Measurements from ENCODE around the gene LBH. TPM values are rescaled to one million over a fixed set of nuclear protein-coding genes. Genes with fewer than 3 reads are reported as not detected.

LBH gene
- total RNA-seq, 1 experiment from 2014 or later, result 1.2 TPM

DNA sequence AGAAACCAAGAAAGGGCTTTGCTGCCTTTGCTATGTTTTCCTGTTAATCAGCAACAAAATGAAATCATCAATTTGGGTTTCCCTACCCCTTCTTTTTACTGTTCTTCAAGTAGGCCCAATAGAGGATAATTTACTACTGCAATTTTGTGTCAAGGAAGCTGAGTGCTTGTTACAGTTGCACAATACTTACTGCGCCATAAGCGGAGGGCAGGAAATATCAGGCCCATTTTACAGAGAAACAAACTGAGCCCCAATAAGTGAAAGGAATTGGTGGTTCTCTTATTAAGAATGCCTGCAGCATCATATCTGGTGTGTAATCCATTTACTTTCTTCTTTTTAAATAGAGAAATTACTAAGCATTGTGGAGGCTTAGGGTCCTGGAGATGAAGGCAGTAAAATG, 9.3 kb upstream of the LBH start (continued):
- TF ChIP-seq YY1 (IDR thresholded peaks at IDR 0.05; ENCODE audit: extremely low read depth, insufficient replicate concordance, low read depth, low read length), result no peak

DNA sequence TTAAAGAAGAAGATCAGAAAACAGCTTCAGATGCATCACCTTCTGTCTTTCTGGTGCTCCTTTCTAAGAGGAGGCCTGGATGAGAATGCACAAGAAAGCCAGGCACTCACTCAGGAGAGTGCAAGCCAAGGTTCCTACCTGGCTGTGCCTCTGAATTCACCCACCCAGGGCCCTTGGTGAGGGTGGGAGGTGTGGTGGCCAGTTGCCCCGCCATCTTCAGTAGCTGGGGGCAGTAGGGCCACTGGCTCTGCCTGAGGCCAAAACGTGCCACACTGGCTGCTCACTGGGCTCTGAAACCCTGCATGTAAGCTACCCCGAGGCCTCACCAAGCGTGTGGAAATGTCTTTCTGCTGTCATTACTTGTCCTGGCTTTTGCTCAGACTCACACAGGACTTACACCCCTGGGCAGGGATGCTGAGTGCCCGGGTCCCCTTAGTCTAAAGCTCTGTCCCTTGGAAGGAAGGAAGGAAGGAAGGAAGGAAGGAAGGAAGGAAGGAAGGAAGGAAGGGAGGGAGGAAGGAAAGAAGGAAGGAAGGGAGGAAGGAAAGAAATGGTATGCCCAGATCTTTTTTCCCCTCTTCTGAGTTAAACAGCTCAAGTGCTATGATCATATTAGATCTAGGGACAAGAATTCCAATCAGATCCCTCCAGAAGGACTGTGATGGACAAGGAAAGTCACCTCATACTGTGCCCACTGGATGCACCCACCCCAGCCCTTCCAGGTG, 8.5 kb upstream of the LBH start:
- Histone ChIP-seq H3K4me3 (replicated peaks in 1 of 2; ENCODE audit: low read depth in 1 of 2, low read length in 2 of 2) (no peak overlapping the region), H3K4me2 (ENCODE audit: low read length) (no peak overlapping the region), H3K27me3 (ENCODE audit: insufficient read depth, low read length) (peaks cover 7% of the 10 kb centered on the region; the same call in 1 of the 2 replicates), H3K27ac (ENCODE audit: low read depth, low read length) (no peak overlapping the region), H2AFZ (ENCODE audit: low read depth, low read length, poor library complexity, severe bottlenecking) (no peak overlapping the region), H3K9ac (ENCODE audit: low read length) (no peak overlapping the region), H3K4me1 (ENCODE audit: control insufficient read depth in 1 of 2, insufficient read depth in 2 of 2, low read length in 2 of 2) (peaks cover 15 to 22% of the 10 kb centered on the region in 2 experiments), H3K79me2 (ENCODE audit: insufficient read depth, low read length) (no peaks in the 10 kb centered on the region), H3K9me3 (ENCODE audit: control insufficient read depth in 1 of 2, insufficient read depth in 1 of 2, low read depth in 1 of 2, low read length in 2 of 2) (no peaks in the 10 kb centered on the region), H3K9me2 (ENCODE audit: insufficient read depth) (no peaks in the 10 kb centered on the region), H3K36me3 (ENCODE audit: control insufficient read depth in 1 of 2, insufficient read depth in 2 of 2, low read length in 2 of 2) (no peaks in the 10 kb centered on the region), H4K20me1 (ENCODE audit: insufficient read depth) (no peaks in the 10 kb centered on the region)
- POLR2A ChIA-PET, result no interaction called here
- DNase-seq (ENCODE audit: low read depth, low spot score) (no peak), ATAC-seq (no peak)
- TF ChIP-seq, protein P1, sequence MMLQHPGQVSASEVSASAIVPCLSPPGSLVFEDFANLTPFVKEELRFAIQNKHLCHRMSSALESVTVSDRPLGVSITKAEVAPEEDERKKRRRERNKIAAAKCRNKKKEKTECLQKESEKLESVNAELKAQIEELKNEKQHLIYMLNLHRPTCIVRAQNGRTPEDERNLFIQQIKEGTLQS (IDR thresholded peaks at IDR 0.05), result no peak
- TF ChIP-seq RAD21 (IDR thresholded peaks at IDR 0.05; ENCODE audit: low read depth) (no peak), SIN3A (IDR thresholded peaks at IDR 0.05; ENCODE audit: low read depth) (no peak), FOSL1 (IDR thresholded peaks at IDR 0.05; ENCODE audit: low read depth) (no peak), CEBPB (IDR thresholded peaks at IDR 0.05; ENCODE audit: low read depth) (no peak), TCF7L2 (IDR thresholded peaks at IDR 0.05; ENCODE audit: borderline replicate concordance, extremely low read depth, insufficient read depth, insufficient read length) (no peak), ZFX (IDR thresholded peaks at IDR 0.05) (no peak)
- TF ChIP-seq, protein P2, sequence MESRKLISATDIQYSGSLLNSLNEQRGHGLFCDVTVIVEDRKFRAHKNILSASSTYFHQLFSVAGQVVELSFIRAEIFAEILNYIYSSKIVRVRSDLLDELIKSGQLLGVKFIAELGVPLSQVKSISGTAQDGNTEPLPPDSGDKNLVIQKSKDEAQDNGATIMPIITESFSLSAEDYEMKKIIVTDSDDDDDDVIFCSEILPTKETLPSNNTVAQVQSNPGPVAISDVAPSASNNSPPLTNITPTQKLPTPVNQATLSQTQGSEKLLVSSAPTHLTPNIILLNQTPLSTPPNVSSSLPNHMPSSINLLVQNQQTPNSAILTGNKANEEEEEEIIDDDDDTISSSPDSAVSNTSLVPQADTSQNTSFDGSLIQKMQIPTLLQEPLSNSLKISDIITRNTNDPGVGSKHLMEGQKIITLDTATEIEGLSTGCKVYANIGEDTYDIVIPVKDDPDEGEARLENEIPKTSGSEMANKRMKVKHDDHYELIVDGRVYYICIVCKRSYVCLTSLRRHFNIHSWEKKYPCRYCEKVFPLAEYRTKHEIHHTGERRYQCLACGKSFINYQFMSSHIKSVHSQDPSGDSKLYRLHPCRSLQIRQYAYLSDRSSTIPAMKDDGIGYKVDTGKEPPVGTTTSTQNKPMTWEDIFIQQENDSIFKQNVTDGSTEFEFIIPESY (IDR thresholded peaks at IDR 0.05; ENCODE audit: extremely low read depth, insufficient replicate concordance, low read length), result no peak
- TF ChIP-seq, protein P3, sequence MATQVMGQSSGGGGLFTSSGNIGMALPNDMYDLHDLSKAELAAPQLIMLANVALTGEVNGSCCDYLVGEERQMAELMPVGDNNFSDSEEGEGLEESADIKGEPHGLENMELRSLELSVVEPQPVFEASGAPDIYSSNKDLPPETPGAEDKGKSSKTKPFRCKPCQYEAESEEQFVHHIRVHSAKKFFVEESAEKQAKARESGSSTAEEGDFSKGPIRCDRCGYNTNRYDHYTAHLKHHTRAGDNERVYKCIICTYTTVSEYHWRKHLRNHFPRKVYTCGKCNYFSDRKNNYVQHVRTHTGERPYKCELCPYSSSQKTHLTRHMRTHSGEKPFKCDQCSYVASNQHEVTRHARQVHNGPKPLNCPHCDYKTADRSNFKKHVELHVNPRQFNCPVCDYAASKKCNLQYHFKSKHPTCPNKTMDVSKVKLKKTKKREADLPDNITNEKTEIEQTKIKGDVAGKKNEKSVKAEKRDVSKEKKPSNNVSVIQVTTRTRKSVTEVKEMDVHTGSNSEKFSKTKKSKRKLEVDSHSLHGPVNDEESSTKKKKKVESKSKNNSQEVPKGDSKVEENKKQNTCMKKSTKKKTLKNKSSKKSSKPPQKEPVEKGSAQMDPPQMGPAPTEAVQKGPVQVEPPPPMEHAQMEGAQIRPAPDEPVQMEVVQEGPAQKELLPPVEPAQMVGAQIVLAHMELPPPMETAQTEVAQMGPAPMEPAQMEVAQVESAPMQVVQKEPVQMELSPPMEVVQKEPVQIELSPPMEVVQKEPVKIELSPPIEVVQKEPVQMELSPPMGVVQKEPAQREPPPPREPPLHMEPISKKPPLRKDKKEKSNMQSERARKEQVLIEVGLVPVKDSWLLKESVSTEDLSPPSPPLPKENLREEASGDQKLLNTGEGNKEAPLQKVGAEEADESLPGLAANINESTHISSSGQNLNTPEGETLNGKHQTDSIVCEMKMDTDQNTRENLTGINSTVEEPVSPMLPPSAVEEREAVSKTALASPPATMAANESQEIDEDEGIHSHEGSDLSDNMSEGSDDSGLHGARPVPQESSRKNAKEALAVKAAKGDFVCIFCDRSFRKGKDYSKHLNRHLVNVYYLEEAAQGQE (IDR thresholded peaks at IDR 0.05; ENCODE audit: low read depth), result no peak
- intact Hi-C loops (cut with micrococcal nuclease), result no loop called here
- RAD21 ChIA-PET (ENCODE audit: low non-redundant PET in 1 of 2, low total read pairs in 2 of 2, uncharacterized antibody in 2 of 2, unreplicated experiment in 2 of 2), result no interaction called here
- CTCF ChIA-PET, result no interaction called here
- no TSS peak for BruUV-seq (replicated peaks)
